ENCODE measurements around the gene OR52E2.

DNA sequence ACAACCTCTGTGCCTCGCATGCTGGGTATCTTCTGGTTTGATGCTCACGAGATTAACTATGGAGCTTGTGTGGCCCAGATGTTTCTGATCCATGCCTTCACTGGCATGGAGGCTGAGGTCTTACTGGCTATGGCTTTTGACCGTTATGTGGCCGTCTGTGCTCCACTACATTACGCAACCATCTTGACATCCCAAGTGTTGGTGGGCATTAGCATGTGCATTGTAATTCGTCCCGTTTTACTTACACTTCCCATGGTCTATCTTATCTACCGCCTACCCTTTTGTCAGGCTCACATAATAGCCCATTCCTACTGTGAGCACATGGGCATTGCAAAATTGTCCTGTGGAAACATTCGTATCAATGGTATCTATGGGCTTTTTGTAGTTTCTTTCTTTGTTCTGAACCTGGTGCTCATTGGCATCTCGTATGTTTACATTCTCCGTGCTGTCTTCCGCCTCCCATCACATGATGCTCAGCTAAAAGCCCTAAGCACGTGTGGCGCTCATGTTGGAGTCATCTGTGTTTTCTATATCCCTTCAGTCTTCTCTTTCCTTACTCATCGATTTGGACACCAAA is 12.6 kb downstream of the OR52E2 start:
- TF ChIP-seq CTCF (IDR thresholded peaks at IDR 0.05) (no peak), POLR2A (IDR thresholded peaks at IDR 0.05; ENCODE audit: low read depth) (no peak)

Data from esophagus muscularis mucosa (tissue), 3 donors.